ENCODE data around the gene ZNF224. TPM values are rescaled to one million over a fixed set of nuclear protein-coding genes. Genes with fewer than 3 reads are reported as not detected.

The ZNF224 gene
- total RNA-seq (42.5 TPM), polyA plus RNA-seq (10 to 100 TPM in 3 of 4 donors, 1 to 10 TPM in 1; 9.4 to 12.8 (median 11.4) TPM)

- Mint-ChIP-seq H3K9me3 (peaks cover 0 to 4% (median 2%) of the 10 kb centered on the region in 7 donors), H3K4me1 (peaks cover 9 to 31% (median 12%) of the 10 kb centered on the region in 4 donors), H3K4me3 (peak within 1 kb of the TSS; percentile 88 to 97 (median 96)), H3K27ac (peak within 1 kb of the TSS; percentile 79 to 90 (median 84)), H3K27me3 (no peaks in the 10 kb centered on the region), H3K36me3 (peaks cover 30% of the 10 kb centered on the region)
- Histone ChIP-seq H3K27ac (ENCODE audit: insufficient read depth, low read length, poor library complexity, severe bottlenecking) (peak within 1 kb of the TSS; percentile 60), H3K4me1 (ENCODE audit: control insufficient read depth, insufficient read depth, low read length, poor library complexity, severe bottlenecking) (peaks cover 14% of the 10 kb centered on the region), H3K9me3 (ENCODE audit: control insufficient read depth in 2 of 2, low read length in 2 of 2) (peaks cover 0 to 3% of the 10 kb centered on the region in 2 experiments), H3K27me3 (ENCODE audit: control insufficient read depth, insufficient read depth, low read length) (no peaks in the 10 kb centered on the region), H3K36me3 (ENCODE audit: control insufficient read depth, insufficient read depth, low read length) (peaks cover 28% of the 10 kb centered on the region), H3K4me3 (ENCODE audit: low read depth, low read length) (peak within 1 kb of the TSS; percentile 92)
- peak; percentile 84 to 86 for ATAC-seq (ENCODE audit: low read depth in 2 of 2)
- DNase-seq = peak; percentile 73 to 92 (median 73)
Measured at GRCh38 chr19:44093931-44094765, at the start of gene ZNF224. Gene ZNF224, plus strand, starts transcription at chr19:44094361. Its CDS starts 3,513 bp downstream, at chr19:44097874.

GRCh38 chr19:44050740-44051649, 43.2 kb upstream of the ZNF224 start:
- peak overlapping the region; percentile 75 to 96 (median 95) for H3K4me3 Mint-ChIP-seq
- ATAC-seq (ENCODE audit: low read depth in 2 of 2) (peak; percentile 42 to 47), DNase-seq (peak in 1 of 3 donors; percentile 26)
- Histone ChIP-seq H3K36me3 (ENCODE audit: control insufficient read depth, insufficient read depth, low read length) (peaks cover 9% of the 10 kb centered on the region), H3K9me3 (ENCODE audit: control insufficient read depth in 2 of 2, low read length in 2 of 2) (peaks cover 13 to 15% of the 10 kb centered on the region in 2 experiments), H3K27me3 (ENCODE audit: control insufficient read depth, insufficient read depth, low read length) (no peaks in the 10 kb centered on the region), H3K4me1 (ENCODE audit: control insufficient read depth, insufficient read depth, low read length, poor library complexity, severe bottlenecking) (peaks cover 15% of the 10 kb centered on the region), H3K4me3 (ENCODE audit: low read depth, low read length) (peak overlapping the region; percentile 90), H3K27ac (ENCODE audit: insufficient read depth, low read length, poor library complexity, severe bottlenecking) (no peak overlapping the region)
- H3K4me1 Mint-ChIP-seq = peaks cover 4 to 37% (median 13%) of the 10 kb centered on the region in 4 donors
- H3K27me3 Mint-ChIP-seq = peaks cover 14% of the 10 kb centered on the region
- H3K27ac Mint-ChIP-seq = peak overlapping the region; percentile 74 to 91 (median 85)
- peaks cover 0 to 22% (median 11%) of the 10 kb centered on the region in 7 donors for H3K9me3 Mint-ChIP-seq
- H3K36me3 Mint-ChIP-seq = peaks cover 25% of the 10 kb centered on the region

- Histone ChIP-seq H3K4me3 (ENCODE audit: low read depth, low read length) (peak within 1 kb of the TSS; percentile 90), H3K4me1 (ENCODE audit: control insufficient read depth, insufficient read depth, low read length, poor library complexity, severe bottlenecking) (peaks cover 15% of the 10 kb centered on the region), H3K9me3 (ENCODE audit: control insufficient read depth in 2 of 2, low read length in 2 of 2) (peaks cover 13 to 14% of the 10 kb centered on the region in 2 experiments), H3K27ac (ENCODE audit: insufficient read depth, low read length, poor library complexity, severe bottlenecking) (no peak within 1 kb of the TSS), H3K36me3 (ENCODE audit: control insufficient read depth, insufficient read depth, low read length) (peaks cover 9% of the 10 kb centered on the region), H3K27me3 (ENCODE audit: control insufficient read depth, insufficient read depth, low read length) (no peaks in the 10 kb centered on the region)
- H3K36me3 Mint-ChIP-seq = peaks cover 29% of the 10 kb centered on the region
- peaks cover 14% of the 10 kb centered on the region for H3K27me3 Mint-ChIP-seq
- DNase-seq (peak; percentile 25 to 66 (median 34)), ATAC-seq (ENCODE audit: low read depth in 2 of 2) (peak; percentile 84 to 85)
- peak within 1 kb of the TSS; percentile 75 to 96 (median 95) for H3K4me3 Mint-ChIP-seq
- peaks cover 4 to 37% (median 13%) of the 10 kb centered on the region in 4 donors for H3K4me1 Mint-ChIP-seq
- peak within 1 kb of the TSS; percentile 74 to 91 (median 85) for H3K27ac Mint-ChIP-seq
- H3K9me3 Mint-ChIP-seq = peaks cover 0 to 24% (median 11%) of the 10 kb centered on the region in 7 donors
Measured at GRCh38 chr19:44051650-44052402, 42.3 kb upstream of the ZNF224 start, which contains the start of gene ZNF223. Gene ZNF223, plus strand, starts transcription at chr19:44052036. Its CDS starts 3,141 bp downstream, at chr19:44055177.

GRCh38 chr19:44055870-44056269, 38.3 kb upstream of the ZNF224 start:
- Histone ChIP-seq H3K36me3 (ENCODE audit: control insufficient read depth, insufficient read depth, low read length) (peaks cover 22% of the 10 kb centered on the region), H3K4me1 (ENCODE audit: control insufficient read depth, insufficient read depth, low read length, poor library complexity, severe bottlenecking) (peaks cover 15% of the 10 kb centered on the region), H3K4me3 (ENCODE audit: low read depth, low read length) (no peak overlapping the region), H3K27ac (ENCODE audit: insufficient read depth, low read length, poor library complexity, severe bottlenecking) (no peak overlapping the region), H3K27me3 (ENCODE audit: control insufficient read depth, insufficient read depth, low read length) (no peaks in the 10 kb centered on the region), H3K9me3 (ENCODE audit: control insufficient read depth in 2 of 2, low read length in 2 of 2) (peaks cover 17 to 35% of the 10 kb centered on the region in 2 experiments)
- H3K9me3 Mint-ChIP-seq = peaks cover 0 to 44% (median 10%) of the 10 kb centered on the region in 7 donors
- DNase-seq (no peak), ATAC-seq (ENCODE audit: low read depth in 2 of 2) (no peak)
- H3K27ac Mint-ChIP-seq = no peak overlapping the region
- no peak overlapping the region for H3K4me3 Mint-ChIP-seq
- peaks cover 59% of the 10 kb centered on the region for H3K36me3 Mint-ChIP-seq
- peaks cover 2 to 31% (median 11%) of the 10 kb centered on the region in 4 donors for H3K4me1 Mint-ChIP-seq
- no peaks in the 10 kb centered on the region for H3K27me3 Mint-ChIP-seq

DNA sequence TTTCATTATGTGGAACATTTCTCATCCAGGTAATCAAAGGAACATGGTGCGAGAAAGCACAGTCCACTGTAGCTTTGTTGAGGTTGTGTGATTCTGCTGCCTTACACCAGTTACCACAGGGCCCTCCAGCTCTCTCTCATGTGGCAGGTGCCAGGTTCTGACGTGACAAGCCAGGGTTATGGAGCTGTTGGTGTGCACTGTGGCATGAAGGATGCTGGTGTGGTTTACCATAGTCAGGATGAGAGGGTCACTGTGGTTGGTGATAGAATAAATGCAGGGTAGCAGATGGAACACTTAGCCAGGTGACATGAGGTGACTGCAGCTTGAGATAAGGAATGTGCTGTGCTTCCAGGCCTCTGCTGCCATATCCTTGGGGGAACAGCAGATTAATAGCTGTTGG, 34.9 kb upstream of the ZNF224 start:
- Histone ChIP-seq H3K27ac (ENCODE audit: insufficient read depth, low read length, poor library complexity, severe bottlenecking) (no peak overlapping the region), H3K27me3 (ENCODE audit: control insufficient read depth, insufficient read depth, low read length) (no peaks in the 10 kb centered on the region), H3K4me1 (ENCODE audit: control insufficient read depth, insufficient read depth, low read length, poor library complexity, severe bottlenecking) (no peaks in the 10 kb centered on the region), H3K4me3 (ENCODE audit: low read depth, low read length) (no peak overlapping the region), H3K36me3 (ENCODE audit: control insufficient read depth, insufficient read depth, low read length) (peaks cover 42% of the 10 kb centered on the region), H3K9me3 (ENCODE audit: control insufficient read depth in 2 of 2, low read length in 2 of 2) (peaks cover 18 to 49% of the 10 kb centered on the region in 2 experiments)
- Mint-ChIP-seq H3K27me3 (no peaks in the 10 kb centered on the region), H3K9me3 (peaks cover 0 to 50% (median 12%) of the 10 kb centered on the region in 7 donors), H3K4me3 (no peak overlapping the region), H3K4me1 (no peaks in the 10 kb centered on the region), H3K27ac (no peak overlapping the region), H3K36me3 (peaks cover 80% of the 10 kb centered on the region)
- DNase-seq = no peak
- no peak for ATAC-seq (ENCODE audit: low read depth in 2 of 2)

- H3K4me1 ChIP-seq (ENCODE audit: control insufficient read depth, insufficient read depth, low read length, poor library complexity, severe bottlenecking) = no peaks in the 10 kb centered on the region
- H3K4me3 Mint-ChIP-seq = no peak overlapping the region
- no peak for ATAC-seq (ENCODE audit: low read depth in 2 of 2)
- H3K9me3 Mint-ChIP-seq = peaks cover 0 to 48% (median 16%) of the 10 kb centered on the region in 7 donors
- no peak overlapping the region for H3K27ac ChIP-seq (ENCODE audit: insufficient read depth, low read length, poor library complexity, severe bottlenecking)
- H3K36me3 Mint-ChIP-seq = peaks cover 69% of the 10 kb centered on the region
- DNase-seq = no peak
- no peak overlapping the region for H3K27ac Mint-ChIP-seq
- peaks cover 39% of the 10 kb centered on the region for H3K36me3 ChIP-seq (ENCODE audit: control insufficient read depth, insufficient read depth, low read length)
- H3K9me3 ChIP-seq (ENCODE audit: control insufficient read depth in 2 of 2, low read length in 2 of 2) = peaks cover 19 to 49% of the 10 kb centered on the region in 2 experiments
- no peak overlapping the region for H3K4me3 ChIP-seq (ENCODE audit: low read depth, low read length)
- no peaks in the 10 kb centered on the region for H3K27me3 ChIP-seq (ENCODE audit: control insufficient read depth, insufficient read depth, low read length)
- H3K4me1 Mint-ChIP-seq = no peaks in the 10 kb centered on the region
- no peaks in the 10 kb centered on the region for H3K27me3 Mint-ChIP-seq
Measured at GRCh38 chr19:44061038-44061437, 33.1 kb upstream of the ZNF224 start.
